CD4-positive, alpha-beta T cell treated with Interleukin-15 for 1 hour (primary cell): ENCODE results near the gene SLC7A1.
A peak's percentile ranks its signal among the peaks of the same experiment; 100 is the strongest.

Experiments used
- DNase-seq: peaks from one replicate; pipeline ENCODE4 v3.0.0-alpha.2; 2020

Gene SLC7A1

DNA sequence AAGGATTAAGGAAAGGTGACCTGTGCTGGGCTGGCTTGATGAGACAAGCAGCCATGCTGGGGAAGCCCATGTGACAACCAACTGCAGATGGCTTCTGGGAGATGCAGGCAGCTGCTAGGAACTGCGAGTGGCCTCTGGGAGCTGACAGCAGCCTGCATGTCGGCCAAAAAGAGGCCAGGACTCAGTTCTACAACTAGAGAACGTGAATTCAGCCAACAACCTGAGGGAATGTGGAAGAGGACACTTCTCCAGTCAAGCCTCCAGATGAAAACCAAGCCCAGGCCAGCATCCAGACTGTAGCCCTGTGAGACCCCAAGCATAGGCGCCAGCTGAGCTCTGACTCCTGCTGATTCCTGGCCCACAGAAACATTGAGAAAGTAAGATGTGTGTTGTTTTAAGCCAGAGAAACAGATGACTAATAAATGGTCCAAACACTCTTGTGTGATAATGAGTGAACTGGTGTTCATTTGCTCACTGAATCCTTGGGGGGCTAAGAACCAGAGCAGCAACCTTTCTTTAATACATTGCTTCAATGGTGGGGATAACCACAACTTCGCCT lies 45.0 kb downstream of the SLC7A1 start:
- no peak for DNase-seq

DNA sequence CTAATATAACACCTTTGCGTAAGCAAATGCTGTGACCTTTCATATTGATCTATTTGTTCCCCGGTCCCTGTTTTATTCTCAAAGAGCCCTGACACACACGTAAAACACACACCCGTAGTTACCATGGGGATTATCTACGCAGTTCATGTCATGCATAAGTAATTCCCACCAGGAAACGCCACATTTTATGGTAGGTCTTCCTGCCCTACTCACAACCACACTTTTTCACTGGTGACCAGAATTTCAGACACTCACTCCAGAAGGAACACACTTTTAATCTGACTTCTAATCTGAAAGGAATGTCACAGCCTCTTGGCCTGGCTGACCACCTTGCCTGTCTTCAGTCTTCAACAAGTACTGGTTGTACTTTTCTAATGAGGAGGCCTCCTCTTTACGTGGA lies 46.8 kb downstream of the SLC7A1 start:
- no peak for DNase-seq

DNA sequence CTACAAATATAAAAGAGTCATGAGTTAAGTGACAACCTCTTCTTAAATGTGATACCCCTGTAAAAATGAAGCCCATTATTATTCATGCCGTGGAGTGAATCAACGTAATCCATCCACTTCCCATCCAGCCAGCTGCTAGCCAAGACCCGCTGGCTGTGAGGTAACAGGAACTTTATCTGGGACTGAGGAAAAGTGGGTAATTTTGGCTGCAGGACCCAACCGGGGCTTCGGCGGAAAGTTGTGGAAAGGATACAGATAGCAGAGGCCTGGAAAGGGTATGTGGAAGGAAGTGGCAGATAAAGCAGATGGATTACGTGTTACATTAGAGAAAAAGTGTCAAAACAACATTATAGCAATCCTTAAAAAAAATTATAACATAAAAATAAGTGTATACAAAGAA lies 48.3 kb downstream of the SLC7A1 start:
- no peak for DNase-seq

DNA sequence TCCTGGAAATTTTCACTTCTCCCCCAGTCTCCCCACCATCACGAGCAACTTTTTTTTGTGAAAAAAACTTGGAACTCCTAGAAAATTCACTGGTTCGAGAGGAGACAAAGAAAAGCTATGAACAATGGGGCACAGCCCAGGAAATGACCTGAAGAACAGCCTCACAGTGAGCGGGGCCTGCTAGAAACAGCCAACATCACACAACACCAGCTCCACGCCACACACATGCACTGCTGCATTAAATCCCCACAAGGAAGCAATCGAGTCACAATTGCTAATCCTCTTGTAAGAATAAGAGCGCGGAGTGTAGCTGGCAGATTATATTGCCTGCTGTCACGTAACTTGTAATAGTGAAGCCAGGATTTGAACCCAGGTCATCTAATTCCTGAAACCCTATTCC lies 48.8 kb downstream of the SLC7A1 start:
- no peak for DNase-seq

DNA sequence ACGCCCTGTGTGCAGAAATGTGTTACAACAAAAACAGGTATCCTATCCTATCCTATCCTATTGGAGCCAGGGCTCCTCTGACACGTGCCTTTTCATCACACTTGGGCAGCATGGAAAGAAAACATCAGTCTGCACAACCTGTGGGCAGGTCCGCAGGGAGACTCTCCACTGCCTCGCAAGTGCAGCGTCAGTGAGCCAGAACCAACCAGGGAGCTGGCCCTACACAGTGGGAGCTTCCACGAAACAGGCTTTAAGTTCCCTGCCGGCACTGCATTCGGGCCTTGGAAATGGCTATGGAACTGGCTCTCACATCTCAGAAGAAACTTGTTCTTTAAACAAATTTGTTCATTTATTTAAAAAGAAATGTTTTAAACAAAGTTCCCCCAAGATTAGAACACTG lies 49.5 kb downstream of the SLC7A1 start:
- no peak for DNase-seq

DNA sequence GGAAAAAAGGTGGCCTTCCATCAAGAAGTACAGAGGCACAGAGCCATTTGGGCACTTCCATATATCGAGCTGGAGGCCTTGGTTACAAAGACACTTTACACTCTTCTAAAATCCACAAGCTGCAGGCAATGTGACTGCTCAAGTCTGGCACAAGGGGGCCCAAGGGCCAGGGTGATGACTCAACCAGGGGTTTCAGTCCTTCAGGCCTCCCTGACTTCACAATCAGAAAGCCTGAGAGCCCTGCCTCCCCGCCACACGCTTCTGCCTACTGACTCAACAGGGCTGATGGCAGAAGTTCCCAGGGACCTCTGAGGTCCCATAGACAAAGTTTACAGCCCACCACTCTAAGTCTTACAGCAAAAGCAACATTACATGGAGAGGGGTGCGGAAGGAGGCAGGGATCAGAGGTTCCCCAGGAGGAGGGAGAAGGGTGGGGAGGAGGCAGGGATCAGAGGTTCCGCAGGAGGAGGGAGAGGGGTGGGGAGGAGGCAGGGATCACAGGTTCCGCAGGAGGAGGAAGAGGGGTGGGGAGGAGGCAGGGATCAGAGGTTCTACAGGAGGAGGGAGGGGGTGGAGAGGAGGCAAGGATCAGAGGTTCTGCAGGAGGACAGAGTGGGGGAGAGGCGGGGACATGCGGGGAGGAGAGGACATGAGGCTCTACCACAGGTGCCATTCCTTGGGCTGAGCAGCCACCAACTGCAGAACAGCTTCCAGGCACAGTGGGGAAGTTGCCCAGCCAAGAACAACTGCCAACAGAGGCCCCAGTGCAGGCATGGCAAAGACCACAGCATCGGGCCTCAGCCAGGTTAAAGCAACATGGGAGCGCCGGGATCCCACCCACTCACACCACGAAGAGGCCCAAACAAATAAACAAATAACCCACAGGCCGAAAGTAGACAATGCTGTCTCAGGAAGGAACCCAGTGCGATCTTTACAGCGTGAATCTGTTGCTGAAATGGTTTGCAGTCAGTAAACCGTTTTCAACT lies 52.0 kb downstream of the SLC7A1 start:
- no peak for DNase-seq

DNA sequence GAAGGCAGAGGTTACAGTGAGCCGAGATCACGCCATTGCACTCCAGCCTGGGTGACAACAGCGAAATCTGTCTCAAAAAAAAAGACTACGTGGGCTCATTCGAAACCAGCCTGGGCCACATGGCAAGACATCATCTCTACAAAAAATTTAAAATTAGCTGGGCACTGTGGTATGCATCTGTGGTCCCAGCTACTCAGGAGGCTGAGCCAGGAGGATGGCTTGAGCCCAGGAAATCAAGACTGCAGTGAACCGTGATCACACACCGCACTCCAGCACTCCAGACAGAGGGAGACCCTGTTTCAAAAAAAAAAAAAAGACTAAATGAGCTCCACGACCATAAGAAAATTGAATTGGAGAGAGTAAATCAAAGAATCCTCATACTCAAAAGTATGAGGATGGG lies 53.1 kb downstream of the SLC7A1 start:
- DNase-seq, result no peak

DNA sequence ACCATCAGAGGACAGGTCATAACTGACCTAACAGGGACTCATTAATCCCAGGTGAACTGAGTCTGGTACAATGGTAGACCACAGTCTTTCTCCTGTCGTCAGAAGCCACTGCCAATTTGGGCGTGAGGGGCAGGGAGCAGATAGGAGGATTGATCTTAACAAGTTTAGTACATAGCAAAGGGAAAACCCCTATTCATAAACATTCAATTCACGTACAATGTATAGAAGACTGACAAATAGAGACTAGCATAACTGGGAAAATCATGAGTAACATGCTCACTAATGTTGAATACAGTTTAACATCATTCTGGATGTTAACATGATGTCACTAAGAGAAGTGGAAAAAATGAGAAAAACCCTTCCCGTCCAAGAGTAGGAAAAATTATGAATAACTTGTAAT lies 54.1 kb downstream of the SLC7A1 start:
- no peak for DNase-seq

DNA sequence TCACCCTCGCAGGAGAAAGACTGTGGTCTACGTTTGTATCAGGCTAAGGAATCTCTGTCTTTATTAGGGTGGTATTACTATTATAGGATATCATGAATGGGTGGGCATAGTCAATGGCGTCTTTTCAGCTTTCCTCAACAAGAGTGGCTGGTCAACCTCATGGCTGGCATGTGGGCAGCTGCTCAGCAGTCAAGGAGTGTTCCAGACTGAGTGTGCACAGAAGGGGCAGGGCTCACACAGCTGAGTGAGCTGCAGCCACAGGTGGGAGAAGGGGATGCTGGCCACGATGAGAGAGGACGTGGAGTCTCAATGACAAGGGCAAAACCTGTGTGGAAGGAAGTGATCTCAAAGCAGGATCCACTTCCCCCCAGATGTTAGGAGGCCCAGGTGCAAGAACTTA lies 54.7 kb downstream of the SLC7A1 start:
- DNase-seq, result no peak

DNA sequence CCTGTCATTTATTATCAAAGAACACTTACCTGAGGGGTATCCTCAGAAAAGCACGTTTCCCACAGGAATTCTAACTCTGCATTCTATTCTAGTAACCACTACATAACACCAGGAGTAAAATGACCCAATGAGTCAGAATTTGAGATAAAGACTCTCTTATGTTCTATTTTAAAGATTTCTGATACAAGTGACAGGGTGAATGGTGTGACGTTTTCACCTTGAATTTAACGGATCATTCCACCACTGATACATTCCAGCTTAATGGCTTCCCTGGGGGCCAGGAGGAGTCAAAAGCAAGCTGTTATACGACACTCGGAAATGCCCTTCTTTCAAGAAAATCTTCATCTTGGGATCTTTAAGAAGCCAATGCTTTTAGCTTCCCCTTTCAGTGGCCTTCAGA lies 55.2 kb downstream of the SLC7A1 start:
- DNase-seq, result no peak

DNA sequence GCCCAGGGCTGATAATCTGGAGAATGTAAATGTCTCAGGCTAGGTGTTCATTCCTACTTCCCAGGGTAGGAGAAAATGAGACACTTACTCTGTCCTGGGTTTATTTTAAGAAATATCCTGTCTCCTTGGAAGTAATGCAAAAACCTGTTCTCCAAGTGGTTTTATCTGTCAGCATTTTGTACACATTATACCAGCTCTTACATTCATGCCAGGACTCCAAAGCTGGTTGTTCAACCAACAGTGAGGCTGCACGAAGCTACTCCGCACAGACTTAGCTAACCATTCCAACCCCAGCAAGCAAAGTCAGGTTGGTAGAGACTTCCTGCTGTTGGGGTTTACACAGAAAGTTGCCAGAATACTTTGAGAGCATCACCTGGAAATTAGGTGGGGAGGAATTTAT lies 55.6 kb downstream of the SLC7A1 start:
- DNase-seq, result no peak

DNA sequence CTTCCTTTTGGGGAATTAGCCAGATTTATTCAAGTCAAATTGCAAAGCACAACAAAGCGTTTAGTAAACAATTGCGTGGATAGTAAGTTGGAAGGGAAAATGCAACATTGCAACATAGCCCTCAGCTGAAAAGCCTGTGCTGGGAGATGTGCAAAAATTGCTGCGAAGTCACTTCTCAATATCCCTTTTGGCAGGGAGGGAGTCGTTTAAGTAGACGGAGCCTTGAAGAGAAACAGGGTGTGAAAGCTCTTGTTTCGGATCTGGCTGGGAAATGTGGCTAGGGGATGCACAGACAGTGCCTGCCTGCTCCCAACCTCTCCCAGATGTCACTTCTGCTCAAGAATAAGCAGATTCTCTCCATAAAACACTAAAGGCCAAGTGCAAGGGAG lies 56.8 kb downstream of the SLC7A1 start:
- DNase-seq, result no peak

DNA sequence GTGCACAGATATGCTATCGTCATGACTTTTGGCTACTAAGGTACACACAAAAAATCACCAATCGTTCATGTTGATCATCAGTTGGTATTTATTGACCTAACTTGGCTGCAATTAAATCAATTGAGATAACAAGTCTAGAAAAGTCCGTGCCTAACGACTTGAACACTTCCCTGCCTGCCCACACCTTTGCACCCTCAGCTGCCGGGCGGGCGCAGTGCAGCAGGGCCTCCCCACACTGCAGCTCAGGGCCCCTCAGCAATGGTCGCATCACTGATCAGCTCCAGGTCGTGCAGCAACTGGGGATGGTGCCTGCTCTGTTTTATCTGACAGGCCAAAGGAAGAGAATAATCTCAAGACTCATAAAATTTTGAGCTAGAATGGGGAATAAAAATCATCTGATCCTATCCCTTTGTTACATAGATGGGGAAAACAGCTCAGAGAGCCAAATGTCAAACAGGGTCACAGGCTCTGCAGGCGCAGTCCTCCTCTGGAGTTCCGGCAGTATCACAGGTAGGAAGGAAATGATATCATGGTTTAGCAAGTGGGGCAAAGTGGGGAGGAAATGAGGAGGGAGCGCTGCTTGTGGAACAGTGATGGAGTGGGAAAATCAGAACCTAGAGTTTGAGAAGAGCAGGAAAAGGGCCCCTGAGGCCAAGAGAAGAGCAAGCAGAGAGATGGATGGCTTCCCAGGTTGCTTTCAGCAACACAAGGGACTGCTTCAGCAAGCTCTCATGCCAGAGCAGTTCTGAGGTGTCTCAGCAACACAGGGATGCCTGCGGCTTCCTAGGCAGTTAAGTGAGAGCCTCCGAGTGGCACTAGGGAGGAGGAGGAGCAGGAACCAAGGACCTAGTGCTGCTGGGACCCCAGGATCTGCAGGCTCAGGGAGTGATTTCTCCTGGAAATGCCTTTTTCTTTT lies 57.5 kb downstream of the SLC7A1 start:
- no peak for DNase-seq

DNA sequence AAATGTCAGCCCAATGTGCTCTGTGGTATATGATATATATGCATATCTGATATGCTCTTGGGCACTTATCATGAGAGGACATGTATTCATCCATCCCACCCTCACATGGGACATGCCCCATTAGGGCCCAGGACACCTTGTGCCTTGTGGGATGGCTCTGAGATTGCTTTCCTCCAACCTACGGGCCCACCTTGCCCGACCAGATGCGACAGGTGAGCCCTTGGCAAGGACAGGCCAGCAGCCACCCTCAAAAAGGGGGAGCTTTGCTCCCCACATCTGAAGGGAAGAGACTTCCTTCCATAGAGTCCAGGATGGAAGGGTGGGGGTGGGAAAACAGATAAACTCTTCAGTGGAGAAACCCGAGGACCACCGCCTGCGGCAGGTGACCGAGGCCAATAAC lies 58.6 kb downstream of the SLC7A1 start:
- no peak for DNase-seq

DNA sequence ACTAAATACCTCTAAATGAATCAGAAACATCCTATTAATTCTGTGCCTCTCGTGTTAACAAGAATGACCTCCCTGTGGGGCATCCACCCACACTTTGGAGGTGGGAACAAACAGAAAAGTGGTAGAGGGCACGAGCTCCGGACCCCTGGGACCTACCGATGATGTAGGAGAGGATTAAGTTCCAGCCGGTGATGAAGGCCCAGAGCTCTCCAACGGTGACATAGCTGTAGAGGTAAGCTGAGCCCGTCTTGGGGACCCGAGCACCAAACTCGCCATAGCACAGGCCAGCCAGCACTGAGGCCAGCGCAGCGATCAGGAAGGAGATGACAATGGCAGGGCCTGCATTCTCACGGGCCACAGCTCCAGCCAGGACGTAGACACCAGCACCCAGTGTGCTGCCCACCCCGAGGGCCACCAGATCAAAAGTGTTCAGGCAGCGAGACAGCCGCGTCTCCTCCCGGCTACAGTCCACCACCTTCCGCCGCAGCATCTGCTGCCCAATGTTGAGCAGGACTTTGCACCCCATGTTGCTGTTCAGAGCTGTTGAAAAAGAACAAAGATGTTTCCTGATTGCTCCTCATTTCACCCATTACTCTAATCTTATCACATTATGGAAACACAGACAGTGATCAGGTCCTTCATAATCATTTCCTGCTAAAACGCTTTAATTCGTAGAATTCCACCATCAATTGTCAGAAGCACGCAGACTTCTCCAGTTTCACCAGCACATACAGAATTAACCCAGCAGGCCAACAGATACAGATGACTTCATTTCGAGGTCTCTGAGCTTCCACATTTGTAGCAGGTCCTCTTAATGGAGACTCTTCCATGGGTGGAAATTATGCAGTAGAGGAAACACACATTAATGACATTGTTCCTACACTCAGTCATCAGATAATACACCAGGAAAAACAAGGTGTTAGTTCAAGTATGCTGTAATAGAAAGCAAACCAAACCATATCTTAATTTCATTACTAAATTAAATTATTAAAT lies 59.5 kb downstream of the SLC7A1 start:
- DNase-seq, result no peak

DNA sequence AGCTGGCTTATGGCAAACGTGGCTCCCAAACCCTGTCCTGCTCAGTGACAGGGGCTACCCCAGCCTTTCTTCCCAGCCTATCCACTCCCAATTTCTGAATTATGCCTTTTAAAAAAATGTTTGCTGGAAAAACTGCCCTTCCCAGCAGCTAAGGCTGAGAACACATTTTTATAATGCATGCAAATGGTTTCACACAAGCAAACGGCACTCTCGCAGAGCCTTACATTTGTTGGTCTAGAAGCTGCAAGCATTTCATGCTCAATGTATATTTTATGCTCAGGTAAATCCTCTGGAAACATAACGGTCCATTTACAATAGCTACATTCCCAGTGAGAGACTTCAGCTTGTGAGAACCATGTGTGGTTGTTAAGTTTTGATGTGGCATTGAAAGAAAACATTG lies 61.4 kb downstream of the SLC7A1 start:
- no peak for DNase-seq

DNA sequence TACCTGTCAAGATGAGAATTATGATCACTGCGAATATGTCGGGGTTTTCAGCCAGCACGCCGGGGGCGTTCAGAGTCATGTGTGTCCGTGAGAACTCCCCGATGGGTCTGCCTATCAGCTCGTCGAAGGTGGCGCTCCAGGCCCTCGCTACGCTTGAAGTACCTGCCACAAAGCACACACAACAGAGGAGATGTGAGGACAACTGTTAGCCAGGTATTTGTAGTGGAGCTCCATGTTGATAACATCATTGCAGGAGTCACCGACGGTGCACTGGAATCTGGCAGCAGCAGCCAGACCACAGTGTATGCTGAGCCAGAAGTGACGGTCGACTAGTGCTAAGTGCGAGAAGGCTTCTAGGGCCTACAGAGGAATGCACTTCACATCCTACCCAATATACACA lies 62.7 kb downstream of the SLC7A1 start:
- DNase-seq, result no peak

DNA sequence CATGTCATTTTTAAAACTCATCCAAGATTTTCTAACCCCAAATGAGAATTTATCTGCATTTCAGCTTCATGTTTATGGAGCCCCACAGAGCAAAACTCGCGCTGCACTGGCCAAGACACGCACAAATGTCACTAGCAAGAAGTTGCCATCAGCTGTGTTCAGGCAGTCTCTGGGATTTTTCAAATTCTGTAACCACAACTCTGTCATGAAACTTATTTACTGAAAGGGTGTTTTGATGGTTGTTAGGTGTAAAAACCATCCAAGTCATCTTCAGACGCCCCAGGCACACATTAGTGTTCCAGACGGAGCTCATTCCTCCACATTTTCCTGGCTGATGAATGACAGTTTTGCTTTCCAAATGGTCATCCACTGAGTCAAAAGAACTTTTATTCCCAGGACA lies 63.4 kb downstream of the SLC7A1 start:
- no peak for DNase-seq

DNA sequence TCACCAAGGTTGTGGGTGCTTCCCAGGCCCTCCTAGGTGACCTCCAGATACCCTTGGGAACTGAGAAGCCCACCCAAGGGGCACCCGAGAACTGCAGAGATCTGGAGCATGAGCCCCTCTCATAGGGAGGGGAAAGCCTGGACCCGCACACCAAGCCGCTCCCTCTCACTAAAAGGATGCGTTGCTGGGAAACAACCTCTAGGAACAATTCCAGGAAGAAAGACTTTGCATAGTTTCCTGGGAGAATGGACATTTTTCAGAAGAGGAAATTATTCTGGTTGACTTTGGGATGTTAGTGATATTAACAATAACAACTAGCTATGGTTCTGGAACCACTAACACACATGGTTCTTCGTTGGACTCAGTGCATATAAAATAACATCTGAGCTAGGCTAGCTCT lies 64.6 kb downstream of the SLC7A1 start:
- no peak for DNase-seq

DNA sequence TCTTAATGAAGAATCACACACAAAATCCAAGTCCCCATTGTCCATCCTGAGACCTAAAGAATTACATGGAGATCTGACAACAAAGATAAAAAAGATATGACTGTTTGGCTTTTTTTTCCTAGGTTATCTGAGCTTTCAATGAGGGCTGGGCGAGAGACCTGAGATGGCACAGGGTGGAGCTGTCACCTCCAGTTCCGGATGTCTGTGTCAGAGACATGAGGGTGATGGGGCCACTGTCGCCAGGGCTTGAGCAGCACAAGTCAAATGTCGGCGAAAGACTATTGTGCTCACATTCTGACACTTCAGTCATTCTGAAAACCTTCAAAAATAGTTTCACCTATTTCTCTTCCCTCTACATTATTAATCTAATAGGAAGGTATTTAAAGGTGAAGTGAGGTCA lies 65.7 kb downstream of the SLC7A1 start:
- DNase-seq, result peak; percentile 42

DNA sequence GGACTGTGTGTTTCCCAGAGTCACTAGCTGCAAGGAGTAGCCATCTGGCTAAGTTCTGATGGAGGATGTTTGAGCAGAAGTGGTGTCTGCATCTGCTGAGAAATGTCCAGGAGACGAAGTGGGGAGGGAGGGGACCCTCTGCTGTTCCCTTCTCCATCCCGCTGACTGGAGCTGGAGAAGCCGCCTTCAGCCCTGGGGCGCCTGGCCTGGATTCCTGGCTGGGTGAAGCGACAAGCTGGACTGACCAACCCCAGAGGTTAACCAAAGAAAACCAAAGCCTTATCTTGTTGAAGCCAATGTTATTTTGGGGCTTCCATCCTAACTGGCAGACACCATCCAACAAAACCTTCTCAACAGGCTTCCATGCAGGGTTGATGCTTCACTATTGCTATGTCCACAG lies 67.6 kb downstream of the SLC7A1 start:
- DNase-seq, result no peak

DNA sequence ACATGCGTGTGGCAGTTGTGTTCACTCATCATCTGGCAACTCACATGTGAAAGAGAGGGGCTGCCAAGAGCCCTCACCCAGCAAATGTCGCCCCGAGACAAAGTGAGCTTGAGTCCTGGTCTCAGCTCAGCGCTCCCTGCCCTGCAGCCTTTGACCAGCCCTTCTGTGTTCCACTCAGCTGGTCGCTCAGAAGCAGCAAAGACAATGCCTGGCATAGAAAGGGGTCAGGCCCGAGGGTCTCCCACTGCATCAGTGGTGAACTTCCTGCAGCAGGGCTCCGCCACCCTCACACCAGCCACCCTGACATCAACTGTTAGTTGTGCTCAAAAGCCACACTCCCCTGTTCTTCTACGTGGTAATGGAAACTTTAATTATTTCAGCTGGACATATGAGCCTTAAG lies 68.0 kb downstream of the SLC7A1 start:
- DNase-seq, result no peak
